A549 (cell line): ENCODE measurements around the gene OTULINL. TPM values are rescaled to one million over a fixed set of nuclear protein-coding genes. Genes with fewer than 3 reads are reported as not detected.

ENCODE experiments used
- ATAC-seq, 2 experiments: fragments of 200-7000 bp in 1 of 2; fragments of >200 bp in 1 of 2; cut with Nextera tagmentation in 1 of 2; cut with Tn5 transposase in 1 of 2; 3 replicates each; pipeline versions ENCODE4 v1.8.0 to v1.9.1; 2018 to 2020; ENCODE audit warnings: mild to moderate bottlenecking in 1 of 2, moderate library complexity in 1 of 2
- CTCF ChIA-PET: fragments of 300-600 bp; sonication (Branson Sonifier 250); formaldehyde crosslinking; extraction: SDS; loops from one replicate; lab custom pipeline; 2021; ENCODE audit warnings: antibody characterized with exemption, inconsistent platforms; lab: Yijun Ruan, JAX
- POLR2A ChIA-PET: fragments of 350-600 bp; formaldehyde crosslinking; extraction: SDS; loops from one replicate; lab custom pipeline; 2021; ENCODE audit warnings: antibody characterized with exemption, inconsistent platforms; lab: Yijun Ruan, JAX
- DNase-seq, 2 experiments: peaks; one replicate each; pipeline versions ENCODE4 v3.0.0 to v3.0.0-alpha.2; 2011 to 2016; ENCODE audit warnings: low read depth in 1 of 2, low spot score in 1 of 2
- FAIRE-seq: peaks from 2 replicates; lab custom pipeline; 2011; peaks lifted over from hg19 to GRCh38; lab: Jason Lieb, UNC
- H3K27ac ChIP-seq, 2 experiments: fragments of >200 bp; sonication (Bioruptor Twin); formaldehyde crosslinking; 3 replicates each; pipeline ENCODE4 v1.5.1; 2016 to 2017
- H3K4me1 ChIP-seq: fragments of >200 bp; sonication (Bioruptor Twin); formaldehyde crosslinking; 3 replicates; pipeline ENCODE4 v1.6.1; 2016
- H3K4me2 ChIP-seq: fragments of >200 bp; sonication (Bioruptor Twin); formaldehyde crosslinking; 3 replicates; pipeline ENCODE4 v1.6.1; 2016
- H3K4me3 ChIP-seq: fragments of >200 bp; sonication (Bioruptor Twin); formaldehyde crosslinking; 3 replicates; pipeline ENCODE4 v1.5.1; 2016
- H3K9me3 ChIP-seq: fragments of >200 bp; sonication (Bioruptor Twin); formaldehyde crosslinking; 3 replicates; pipeline ENCODE4 v1.6.1; 2016
- ATOH8 ChIP-seq: fragments of 250-450 bp; sonication (Bioruptor Pico); IDR thresholded peaks from 2 replicates; pipeline ENCODE4 v1.5.0; 2020; ENCODE audit warnings: low read depth, mild to moderate bottlenecking, moderate library complexity
- BHLHE40 ChIP-seq: IDR thresholded peaks from 2 replicates; pipeline ENCODE4 v1.6.1; 2012; ENCODE audit warnings: low read depth, low read length, inconsistent platforms
- CBX2 ChIP-seq: fragments of 200-600 bp; sonication (generic); IDR thresholded peaks from 2 replicates; pipeline ENCODE4 v1.6.1; 2016; ENCODE audit warnings: low read depth, mild to moderate bottlenecking, borderline replicate concordance
- CEBPB ChIP-seq, 2 experiments: fragments of >200 bp in 1 of 2; sonication (Bioruptor Twin) in 1 of 2; formaldehyde crosslinking in 1 of 2; IDR thresholded peaks; 2 replicates each; pipeline ENCODE4 v1.6.1; 2012 to 2016
- CHD2 ChIP-seq: fragments of 150-350 bp; IDR thresholded peaks from 2 replicates; pipeline ENCODE4 v1.6.1; 2014; ENCODE audit warnings: low read length; ENCODE audit not compliant: partially characterized antibody
- EHF ChIP-seq: fragments of 250-450 bp; sonication (Bioruptor Pico); IDR thresholded peaks from 2 replicates; pipeline ENCODE4 v1.5.0; 2020; ENCODE audit warnings: mild to moderate bottlenecking
- EHMT2 ChIP-seq: fragments of 200-600 bp; sonication (generic); IDR thresholded peaks from 2 replicates; pipeline ENCODE4 v1.6.1; 2016; ENCODE audit warnings: antibody characterized with exemption, low read depth, mild to moderate bottlenecking, moderate library complexity
- ESRRA ChIP-seq: fragments of 150-350 bp; IDR thresholded peaks from 2 replicates; pipeline ENCODE4 v1.6.1; 2014; ENCODE audit warnings: mild to moderate bottlenecking, low read length, borderline replicate concordance
- FOSL2 ChIP-seq, 2 experiments: fragments of 450-650 bp in 1 of 2; fragments of >200 bp in 1 of 2; sonication (Bioruptor Twin) in 1 of 2; formaldehyde crosslinking; IDR thresholded peaks; 2 replicates each; pipeline versions ENCODE4 v1.5.0 to v1.6.1; 2016 to 2020; ENCODE audit warnings: mild to moderate bottlenecking in 1 of 2, moderate library complexity in 1 of 2
- FOXS1 ChIP-seq: fragments of 250-450 bp; sonication (Bioruptor Pico); IDR thresholded peaks from 2 replicates; pipeline ENCODE4 v1.5.0; 2020; ENCODE audit warnings: mild to moderate bottlenecking, moderate library complexity
- GATA3 ChIP-seq: IDR thresholded peaks from 2 replicates; pipeline ENCODE4 v1.6.1; 2012; ENCODE audit warnings: borderline replicate concordance
- HDAC2 ChIP-seq: fragments of 200-600 bp; sonication (generic); IDR thresholded peaks from 2 replicates; pipeline ENCODE4 v1.6.1; 2016
- JUN ChIP-seq, 2 experiments: fragments of >200 bp; sonication (Bioruptor Twin); formaldehyde crosslinking; IDR thresholded peaks; 2 replicates in 1 of 2; 3 replicates in 1 of 2; pipeline ENCODE4 v1.6.1; 2016 to 2017
- JUNB ChIP-seq: fragments of >200 bp; sonication (Bioruptor Twin); formaldehyde crosslinking; IDR thresholded peaks from 2 replicates; pipeline ENCODE4 v1.6.1; 2016
- KDM1A ChIP-seq: fragments of 200-600 bp; sonication (generic); IDR thresholded peaks from 2 replicates; pipeline ENCODE4 v1.6.1; 2016; ENCODE audit warnings: low read depth, mild to moderate bottlenecking
- MAZ ChIP-seq: fragments of 150-350 bp; IDR thresholded peaks from 2 replicates; pipeline ENCODE4 v1.6.1; 2014; ENCODE audit warnings: antibody characterized with exemption, low read depth, low read length, borderline replicate concordance
- MYC ChIP-seq: IDR thresholded peaks from 2 replicates; pipeline ENCODE4 v1.6.1; 2012; ENCODE audit warnings: mild to moderate bottlenecking, inconsistent platforms, low read length, improper control_type of control experiment, borderline replicate concordance
- NFE2L2 ChIP-seq: fragments of 150-350 bp; conservative IDR thresholded peaks from 2 replicates; pipeline ENCODE4 v1.6.1; 2014; ENCODE audit warnings: low read length
- NR3C1 ChIP-seq: fragments of >200 bp; sonication (Bioruptor Twin); formaldehyde crosslinking; IDR thresholded peaks from 3 replicates; pipeline ENCODE4 v1.6.1; 2017
- POLR2AphosphoS2 ChIP-seq: conservative IDR thresholded peaks from 2 replicates; pipeline ENCODE4 v1.6.1; 2012; ENCODE audit warnings: low read length, improper control_type of control experiment, inconsistent platforms
- RAD21 ChIP-seq, 2 experiments: fragments of >200 bp in 1 of 2; sonication (Bioruptor Twin) in 1 of 2; formaldehyde crosslinking in 1 of 2; IDR thresholded peaks in 1 of 2; conservative IDR thresholded peaks in 1 of 2; 2 replicates in 1 of 2; 3 replicates in 1 of 2; pipeline ENCODE4 v1.6.1; 2012 to 2018; ENCODE audit warnings: inconsistent platforms in 1 of 2
- RARB ChIP-seq: fragments of 250-450 bp; sonication (Bioruptor Pico); IDR thresholded peaks from 2 replicates; pipeline ENCODE4 v1.8.0; 2021; ENCODE audit warnings: mild to moderate bottlenecking, moderate library complexity
- REST ChIP-seq: fragments of 200-600 bp; sonication (generic); IDR thresholded peaks from 2 replicates; pipeline ENCODE4 v1.6.1; 2016; ENCODE audit warnings: antibody characterized with exemption, mild to moderate bottlenecking, moderate library complexity
- RNF2 ChIP-seq: fragments of 200-600 bp; sonication (generic); IDR thresholded peaks from 2 replicates; pipeline ENCODE4 v1.6.1; 2016; ENCODE audit warnings: low read depth, mild to moderate bottlenecking, antibody characterized with exemption, moderate library complexity, borderline replicate concordance
- SREBF2 ChIP-seq: fragments of 450-650 bp; IDR thresholded peaks from 2 replicates; pipeline ENCODE4 v1.6.1; 2014; ENCODE audit warnings: mild to moderate bottlenecking, moderate library complexity
- USF2 ChIP-seq: fragments of 450-650 bp; IDR thresholded peaks from 2 replicates; pipeline ENCODE4 v1.6.1; 2014; ENCODE audit warnings: antibody characterized with exemption
- ZC3H11A ChIP-seq: fragments of 450-650 bp; IDR thresholded peaks from 2 replicates; pipeline ENCODE4 v1.6.1; 2014; ENCODE audit warnings: antibody characterized with exemption, mild to moderate bottlenecking
- WGBS: methylation state at CpG from one replicate; pipeline ENCODE4 v1.1.6; 2017; ENCODE audit errors: missing lambda C conversion rate; 5-methylcytosine and 5-hydroxymethylcytosine counted together
- polyA plus RNA-seq, 4 experiments: library from polyadenylated mRNA; depleted of rRNA in 3 of 4; stranded (reverse); fragments of >200 nt; fragmentation: RNase III in 1 of 4; extraction: RNeasy Plus Mini Kit Qiagen cat#74134 plus additional on column Dnase treatment in 1 of 4; gene quantifications; 2 replicates in 3 of 4; 3 replicates in 1 of 4; pipeline ENCODE4 v1.2.3, GENCODE V29; 2011 to 2017

OTULINL gene
- polyA plus RNA-seq, 2 of the 4 experiments (the other 2 are of a cell fraction), result 2.9 to 3.7 TPM

GRCh38 chr5:14598225-14598624 lies 16.6 kb downstream of the OTULINL start:
- TF ChIP-seq BHLHE40 (no peak), CBX2 (no peak), SREBF2 (no peak), CHD2 (no peak), JUNB (no peak), REST (no peak), ESRRA (no peak), MAZ (no peak), POLR2AphosphoS2 (no peak)
- no peaks in the 10 kb centered on the region for H3K9me3 ChIP-seq
- no peak overlapping the region for H3K27ac ChIP-seq
- WGBS, result 69% methylated on average over 2 of the region's 2 CpGs
- no peaks in the 10 kb centered on the region for H3K4me1 ChIP-seq
- POLR2A ChIA-PET, result no interaction called here
- H3K4me3 ChIP-seq, result no peak overlapping the region
- no peak for DNase-seq
- no peak overlapping the region for H3K4me2 ChIP-seq
- no peak for ATAC-seq
- CTCF ChIA-PET, result no interaction called here
- FAIRE-seq, result no peak

GRCh38 chr5:14599476-14600127 lies 18.0 kb downstream of the OTULINL start:
- TF ChIP-seq MYC (no peak), EHMT2 (no peak)
- Histone ChIP-seq H3K27ac (no peak overlapping the region), H3K4me2 (no peak overlapping the region), H3K9me3 (no peaks in the 10 kb centered on the region), H3K4me1 (no peaks in the 10 kb centered on the region), H3K4me3 (no peak overlapping the region)
- ATAC-seq (no peak), DNase-seq (no peak), FAIRE-seq (no peak)
- ChIA-PET POLR2A (no interaction called here), CTCF (no interaction called here)
- 18% methylated on average over 1 of the region's 1 CpG for WGBS

GRCh38 chr5:14600846-14601245 lies 19.3 kb downstream of the OTULINL start:
- no peak overlapping the region for H3K4me2 ChIP-seq
- POLR2A ChIA-PET, result no interaction called here
- CTCF ChIA-PET, result interaction anchor here (0.5 to 1.5 kb wide), 3 partner anchors 16 to 48 kb away, joined by 3 to 4 read pairs (median 3); no protein-coding TSS in a partner anchor

More at GRCh38 chr5:14600846-14601245, 19.3 kb downstream of the OTULINL start:
- no peak overlapping the region for H3K27ac ChIP-seq
- H3K9me3 ChIP-seq, result no peaks in the 10 kb centered on the region
- no peak overlapping the region for H3K4me3 ChIP-seq
- no peaks in the 10 kb centered on the region for H3K4me1 ChIP-seq
- ATAC-seq (no peak), DNase-seq (no peak), FAIRE-seq (no peak)
- WGBS, result 97% methylated on average over 1 of the region's 1 CpG
- no peak for TF ChIP-seq CBX2
- no peak for TF ChIP-seq RARB (CRISPR knock-in tag)
- TF ChIP-seq MYC, result no peak
- no peak for TF ChIP-seq FOSL2 (IDR thresholded peaks at IDR 0.05)
- no peak for TF ChIP-seq FOSL2 (CRISPR knock-in tag; IDR thresholded peaks at IDR 0.05)
- no peak for TF ChIP-seq RAD21 (conservative IDR thresholded peaks at IDR 0.05 in 1 of 2, IDR thresholded peaks at IDR 0.05 in 1 of 2)
- TF ChIP-seq ESRRA, result no peak
- TF ChIP-seq NR3C1, result no peak
- no peak for TF ChIP-seq MAZ
- TF ChIP-seq RNF2, result no peak
- no peak for TF ChIP-seq JUN (IDR thresholded peaks at IDR 0.05)
- TF ChIP-seq HDAC2, result no peak
- no peak for TF ChIP-seq KDM1A
- no peak for TF ChIP-seq ATOH8
- TF ChIP-seq EHF (CRISPR knock-in tag), result no peak
- no peak for TF ChIP-seq CEBPB (IDR thresholded peaks at IDR 0.05)
- TF ChIP-seq FOXS1 (CRISPR knock-in tag), result no peak
- no peak for TF ChIP-seq GATA3
- no peak for TF ChIP-seq NFE2L2
- no peak for TF ChIP-seq USF2
- TF ChIP-seq ZC3H11A, result no peak
